Panc1 (cell line): ENCODE measurements around the gene TMC8. TPM values are rescaled to one million over a fixed set of nuclear protein-coding genes. Genes with fewer than 3 reads are reported as not detected.
A peak's percentile ranks its signal among the peaks of the same experiment; 100 is the strongest.

Source experiments
- ATAC-seq: fragments of 200-7000 bp; cut with Tn5 transposase; 2 replicates; pipeline ENCODE4 v1.9.1; 2020; ENCODE audit warnings: mild to moderate bottlenecking, moderate library complexity
- BruUV-seq: library from RNA; stranded (reverse); fragments of 400-500 nt; replicated peaks from 2 replicates; lab custom pipeline; 2021; lab: Mats Ljungman, UMichigan
- CTCF ChIA-PET: fragments of 300-600 bp; sonication (Branson Sonifier 250); formaldehyde crosslinking; loops from one replicate; lab custom pipeline; 2022; ENCODE audit warnings: antibody characterized with exemption; lab: Charles Lee
- POLR2A ChIA-PET: fragments of 300-600 bp; sonication (Branson Sonifier 250); formaldehyde crosslinking; loops from one replicate; lab custom pipeline; 2022; ENCODE audit warnings: antibody characterized with exemption; lab: Charles Lee
- DNase-seq: peaks from one replicate; pipeline ENCODE4 v3.0.0-alpha.2; 2010; ENCODE audit warnings: low read depth, low spot score
- H3K27ac ChIP-seq: 2 replicates; pipeline ENCODE4 v1.5.1; 2011; ENCODE audit warnings: mild to moderate bottlenecking, low read length, inconsistent platforms
- H3K27me3 ChIP-seq: fragments of 200-500 bp; sonication (Bioruptor generic); 2 replicates; pipeline ENCODE4 v1.6.0; 2014; ENCODE audit warnings: low read length, inconsistent platforms; ENCODE audit not compliant: control insufficient read depth, insufficient read depth
- H3K36me3 ChIP-seq: fragments of 200-500 bp; sonication (Bioruptor generic); 2 replicates; pipeline ENCODE4 v1.5.1; 2014; ENCODE audit warnings: inconsistent platforms, mild to moderate bottlenecking, low read length, moderate library complexity; ENCODE audit not compliant: control insufficient read depth, insufficient read depth
- H3K4me1 ChIP-seq: 2 replicates; pipeline ENCODE4 v1.5.1; 2011; ENCODE audit warnings: inconsistent platforms, mild to moderate bottlenecking, low read length, moderate library complexity; ENCODE audit not compliant: control insufficient read depth, insufficient read depth
- H3K4me3 ChIP-seq, 2 experiments: 2 replicates each; pipeline ENCODE4 v1.5.1; 2011 to 2012; ENCODE audit warnings: low read depth in 2 of 2, low read length in 2 of 2, mild to moderate bottlenecking in 2 of 2, inconsistent platforms in 1 of 2, moderate library complexity in 1 of 2
- H3K9me3 ChIP-seq: fragments of 200-500 bp; sonication (Bioruptor generic); 2 replicates; pipeline ENCODE4 v1.5.1; 2014; ENCODE audit warnings: low read depth, mild to moderate bottlenecking, inconsistent platforms, low read length, moderate library complexity; ENCODE audit not compliant: control insufficient read depth, insufficient read depth
- CTCF ChIP-seq: fragments of 450-650 bp; IDR thresholded peaks from 2 replicates; pipeline ENCODE4 v1.5.1; 2017; ENCODE audit warnings: mild to moderate bottlenecking
- POLR2AphosphoS5 ChIP-seq: IDR thresholded peaks from 2 replicates; pipeline ENCODE4 v1.6.1; 2012; ENCODE audit warnings: mild to moderate bottlenecking, low read depth, low read length, moderate library complexity
- REST ChIP-seq, 2 experiments: IDR thresholded peaks; 2 replicates each; pipeline ENCODE4 v1.6.1; 2011 to 2012; ENCODE audit warnings: low read depth in 2 of 2, control low read depth in 1 of 2, low read length in 1 of 2, mild to moderate bottlenecking in 1 of 2, moderate library complexity in 1 of 2; ENCODE audit not compliant: insufficient read depth in 1 of 2
- SIN3A ChIP-seq: IDR thresholded peaks from 2 replicates; pipeline ENCODE4 v1.6.1; 2012; ENCODE audit warnings: low read depth, mild to moderate bottlenecking, low read length, moderate library complexity, borderline replicate concordance; ENCODE audit not compliant: insufficient read depth
- TCF7L2 ChIP-seq: IDR thresholded peaks from 2 replicates; pipeline ENCODE4 v1.6.1; 2011; ENCODE audit warnings: mild to moderate bottlenecking, low read depth, low read length, inconsistent platforms
- in situ Hi-C: cut with HindIII; loops from 2 replicates; pipeline ENCODE4 v1.10.0; 2016; ENCODE audit warnings: low sequenced_read_pairs, low pct_unique_long_range_greater_than_20kb
- intact Hi-C: fragments of 100-400 bp; cut with micrococcal nuclease; formaldehyde crosslinking; loops from one replicate; pipeline ENCODE4 v1.10.0; 2022; ENCODE audit not compliant: unreplicated experiment
- total RNA-seq: library from RNA; stranded (reverse); gene quantifications from one replicate; pipeline ENCODE4 v1.2.1, GENCODE V29; 2021; ENCODE audit not compliant: unreplicated experiment

TMC8 gene
- total RNA-seq, 1 experiment from 2014 or later = 1.4 TPM

GRCh38 chr17:78172249-78173051, 41.9 kb downstream of the TMC8 start:
- peak overlapping the region; percentile 54 for H3K27ac ChIP-seq
- CTCF ChIA-PET = interaction anchor here (1.1 kb wide), 1 partner anchor 79 kb away, joined by 3 read pairs; no protein-coding TSS in a partner anchor
- BruUV-seq = no TSS peak
- in situ Hi-C loops (no loop called here), intact Hi-C loops (no loop called here)
- TF ChIP-seq SIN3A = no peak
- TF ChIP-seq REST (IDR thresholded peaks at IDR 0.05; ENCODE audit: insufficient read depth in 1 of 2, low read depth in 2 of 2, low read length in 1 of 2) = no peak
- peak; percentile 84 for TF ChIP-seq POLR2AphosphoS5
- TF ChIP-seq TCF7L2 = no peak
- TF ChIP-seq CTCF = no peak
- 0 out of 2 replicates have a peak, but pooled peaks have one; percentile 6 for ATAC-seq
- H3K9me3 ChIP-seq = no peaks in the 10 kb centered on the region
- POLR2A ChIA-PET = interaction anchor here (0.6 kb wide), 1 partner anchor 1829 kb away, joined by 6 read pairs; no protein-coding TSS in a partner anchor
- no peak overlapping the region for H3K4me3 ChIP-seq
- no peaks in the 10 kb centered on the region for H3K27me3 ChIP-seq
- no peak for DNase-seq
- H3K4me1 ChIP-seq = peaks cover 64% of the 10 kb centered on the region
- H3K36me3 ChIP-seq = no peaks in the 10 kb centered on the region; the same call in 1 of the 2 replicates

- ChIA-PET CTCF (interaction anchor here (0.6 kb wide), 1 partner anchor 255 kb away, joined by 7 read pairs; no protein-coding TSS in a partner anchor), POLR2A (no interaction called here)
- intact Hi-C loops = no loop called here
- peaks cover 64% of the 10 kb centered on the region for H3K4me1 ChIP-seq
- ATAC-seq (no peak), DNase-seq (no peak)
- TF ChIP-seq SIN3A = no peak
- no peak for TF ChIP-seq TCF7L2
- no peak for TF ChIP-seq CTCF
- no peak for TF ChIP-seq REST (IDR thresholded peaks at IDR 0.05; ENCODE audit: insufficient read depth in 1 of 2, low read depth in 2 of 2, low read length in 1 of 2)
- TF ChIP-seq POLR2AphosphoS5 = no peak
- no peaks in the 10 kb centered on the region for H3K27me3 ChIP-seq
- no TSS peak for BruUV-seq
- H3K36me3 ChIP-seq = no peaks in the 10 kb centered on the region; the same call in 1 of the 2 replicates
- peak overlapping the region; percentile 54; the same call in 1 of the 2 replicates for H3K27ac ChIP-seq
- H3K4me3 ChIP-seq = no peak overlapping the region
- in situ Hi-C loops = no loop called here
- no peaks in the 10 kb centered on the region for H3K9me3 ChIP-seq
Observed at GRCh38 chr17:78173097-78173715, 42.6 kb downstream of the TMC8 start.
